Lower lobe of right lung (tissue), 2 donors: ENCODE measurements around the gene BRINP2. TPM values are rescaled to one million over a fixed set of nuclear protein-coding genes. Genes with fewer than 3 reads are reported as not detected.
"Not testable (repeated sequence)": the region's sequence is repeated elsewhere in the genome, so short reads cannot be mapped to it uniquely, and the experiment has no call there.

Experiments used
- ATAC-seq, 2 donors: fragments of 200-7000 bp; cut with Tn5 transposase; one replicate each; pipeline ENCODE4 v1.9.1; 2020 to 2022; ENCODE audit warnings: mild to moderate bottlenecking in 2 of 2, moderate library complexity in 2 of 2
- DNase-seq: peaks from one replicate; pipeline ENCODE4 v3.0.0-alpha.2; 2020
- H3K27ac ChIP-seq: fragments of 200-600 bp; one replicate; pipeline ENCODE4 v1.8.0; 2022
- H3K27me3 ChIP-seq: fragments of 200-600 bp; one replicate; pipeline ENCODE4 v1.8.0; 2022; ENCODE audit warnings: low read depth
- H3K36me3 ChIP-seq: fragments of 200-600 bp; one replicate; pipeline ENCODE4 v1.8.0; 2022; ENCODE audit warnings: mild to moderate bottlenecking
- H3K4me1 ChIP-seq: fragments of 200-600 bp; one replicate; pipeline ENCODE4 v1.8.0; 2022
- H3K4me3 ChIP-seq: fragments of 200-600 bp; one replicate; pipeline ENCODE4 v1.8.0; 2022; ENCODE audit warnings: mild to moderate bottlenecking
- H3K9me3 ChIP-seq: fragments of 200-600 bp; one replicate; pipeline ENCODE4 v1.8.0; 2022
- intact Hi-C: fragments of 100-400 bp; cut with DNase I; formaldehyde crosslinking; loops from one replicate; pipeline ENCODE4 v1.11.0; 2022
- total RNA-seq: library from RNA; stranded (reverse); fragmentation: NEBNext Ultra II Directional; extraction: Animal tissue kit (Norgen Biotek cat#: 25700); gene quantifications from one replicate; pipeline ENCODE4 v1.2.1, GENCODE V29; 2021
- TF ChIP-seq, protein P1 (sequence below): fragments of 200-600 bp; IDR thresholded peaks from one replicate; pipeline ENCODE4 v1.8.0; 2022; ENCODE audit warnings: antibody characterized with exemption, mild to moderate bottlenecking
- donor health status: DM: no; HTN: yes; CAD: no; lungs with severe emphysema.

Gene BRINP2
- total RNA-seq, 1 donor from 2014 or later: not detected

DNA sequence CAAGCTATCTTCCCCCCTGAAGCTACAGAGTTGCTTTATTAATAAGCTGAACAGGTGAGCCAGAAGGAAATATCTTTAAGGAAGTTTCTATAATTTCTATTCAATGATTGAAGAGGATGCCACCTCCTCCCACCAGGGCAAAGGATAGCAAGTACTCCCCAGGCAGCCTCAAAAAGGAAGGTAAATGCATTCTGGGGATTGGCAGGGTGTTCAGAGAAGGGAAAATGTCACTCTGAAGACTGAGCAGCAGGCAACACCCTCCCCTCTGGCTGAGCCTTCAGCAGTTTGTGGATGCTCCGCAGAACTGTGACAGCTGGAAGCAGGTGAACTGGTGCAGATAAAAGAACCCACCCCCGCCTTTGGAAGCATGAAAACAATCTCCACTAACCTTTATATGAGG is 140.8 kb downstream of the BRINP2 start:
- no peaks in the 10 kb centered on the region for H3K36me3 ChIP-seq
- DNase-seq: no peak
- no peak for ATAC-seq
- H3K27me3 ChIP-seq: no peaks in the 10 kb centered on the region
- no peak overlapping the region for H3K27ac ChIP-seq
- H3K4me3 ChIP-seq: no peak overlapping the region
- TF ChIP-seq, protein P1, sequence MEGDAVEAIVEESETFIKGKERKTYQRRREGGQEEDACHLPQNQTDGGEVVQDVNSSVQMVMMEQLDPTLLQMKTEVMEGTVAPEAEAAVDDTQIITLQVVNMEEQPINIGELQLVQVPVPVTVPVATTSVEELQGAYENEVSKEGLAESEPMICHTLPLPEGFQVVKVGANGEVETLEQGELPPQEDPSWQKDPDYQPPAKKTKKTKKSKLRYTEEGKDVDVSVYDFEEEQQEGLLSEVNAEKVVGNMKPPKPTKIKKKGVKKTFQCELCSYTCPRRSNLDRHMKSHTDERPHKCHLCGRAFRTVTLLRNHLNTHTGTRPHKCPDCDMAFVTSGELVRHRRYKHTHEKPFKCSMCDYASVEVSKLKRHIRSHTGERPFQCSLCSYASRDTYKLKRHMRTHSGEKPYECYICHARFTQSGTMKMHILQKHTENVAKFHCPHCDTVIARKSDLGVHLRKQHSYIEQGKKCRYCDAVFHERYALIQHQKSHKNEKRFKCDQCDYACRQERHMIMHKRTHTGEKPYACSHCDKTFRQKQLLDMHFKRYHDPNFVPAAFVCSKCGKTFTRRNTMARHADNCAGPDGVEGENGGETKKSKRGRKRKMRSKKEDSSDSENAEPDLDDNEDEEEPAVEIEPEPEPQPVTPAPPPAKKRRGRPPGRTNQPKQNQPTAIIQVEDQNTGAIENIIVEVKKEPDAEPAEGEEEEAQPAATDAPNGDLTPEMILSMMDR: no peak
- no peaks in the 10 kb centered on the region for H3K9me3 ChIP-seq
- H3K4me1 ChIP-seq: no peaks in the 10 kb centered on the region
- intact Hi-C loops: no loop called here

DNA sequence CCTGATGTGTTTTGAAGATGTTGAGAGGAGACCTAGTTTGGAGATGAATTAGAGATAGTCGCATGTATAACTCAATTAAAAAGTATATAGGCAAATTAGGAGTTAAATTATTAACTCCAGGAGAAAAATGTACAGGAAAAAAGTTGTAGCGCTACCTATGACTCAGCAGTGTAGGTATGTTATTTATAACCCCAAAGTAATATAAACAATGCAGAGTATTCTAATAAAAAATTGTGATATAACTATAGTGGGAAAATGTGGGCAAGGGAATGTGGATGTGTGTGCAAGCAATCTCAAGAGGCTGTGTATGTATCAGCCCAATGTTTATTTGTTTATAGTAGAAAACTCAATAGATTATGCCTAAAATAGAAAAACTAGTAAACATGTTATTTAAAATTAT is 144.5 kb downstream of the BRINP2 start:
- intact Hi-C loops: no loop called here
- TF ChIP-seq, protein P1: no peak

DNA sequence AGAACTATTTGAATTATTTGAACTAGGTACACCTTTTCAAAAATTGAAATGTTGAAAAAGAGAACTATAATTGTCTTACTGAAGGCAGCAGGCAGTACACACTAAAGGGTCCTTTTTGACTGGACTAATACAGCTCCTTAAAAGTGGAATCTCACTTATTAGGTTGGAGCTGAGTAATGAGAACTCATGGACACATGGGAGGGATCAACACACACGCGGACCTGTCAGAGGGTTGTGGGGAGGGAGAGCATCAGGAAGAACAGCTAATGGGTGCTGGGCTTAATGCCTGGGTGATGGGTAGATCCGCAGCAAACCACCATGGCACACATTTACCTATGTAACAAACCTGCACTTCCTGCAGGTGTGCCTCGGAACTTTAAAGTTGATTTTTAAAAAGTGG is 145.0 kb downstream of the BRINP2 start:
- H3K27ac ChIP-seq: no peak overlapping the region
- TF ChIP-seq, protein P1: no peak
- H3K36me3 ChIP-seq: no peaks in the 10 kb centered on the region
- no peaks in the 10 kb centered on the region for H3K4me1 ChIP-seq
- no peak overlapping the region for H3K4me3 ChIP-seq
- no peaks in the 10 kb centered on the region for H3K27me3 ChIP-seq
- ATAC-seq: no peak
- no peak for DNase-seq
- no peaks in the 10 kb centered on the region for H3K9me3 ChIP-seq
- intact Hi-C loops: no loop called here

More for the DNA sequence above, 144.5 kb downstream of the BRINP2 start:
- H3K9me3 ChIP-seq: no peaks in the 10 kb centered on the region
- no peaks in the 10 kb centered on the region for H3K27me3 ChIP-seq
- H3K36me3 ChIP-seq: no peaks in the 10 kb centered on the region
- no peaks in the 10 kb centered on the region for H3K4me1 ChIP-seq
- DNase-seq (no peak), ATAC-seq (no peak)
- H3K27ac ChIP-seq: no peak overlapping the region
- no peak overlapping the region for H3K4me3 ChIP-seq

DNA sequence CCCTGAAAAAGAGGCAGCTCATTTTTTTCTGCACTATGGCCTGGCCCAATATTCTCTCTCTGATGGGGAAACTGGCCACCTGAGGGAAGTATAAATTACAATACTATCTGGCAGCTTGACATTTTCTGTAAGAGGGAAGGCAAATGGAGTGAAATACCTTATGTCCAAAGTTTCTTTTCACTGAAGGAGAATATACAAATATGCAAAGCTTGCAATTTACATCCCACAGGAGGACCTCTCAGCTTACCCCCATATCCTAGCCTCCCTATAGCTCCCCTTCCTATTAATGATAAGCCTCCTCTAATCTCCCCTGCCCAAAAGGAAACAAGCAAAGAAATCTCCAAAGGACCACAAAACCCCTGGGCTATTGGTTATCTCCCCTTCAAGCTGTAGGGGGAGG is 150.7 kb downstream of the BRINP2 start:
- H3K4me1 ChIP-seq, H3K4me3 ChIP-seq, DNase-seq, H3K27ac ChIP-seq, ATAC-seq, intact Hi-C loops, H3K9me3 ChIP-seq, H3K27me3 ChIP-seq, H3K36me3 ChIP-seq: not testable (repeated sequence)

DNA sequence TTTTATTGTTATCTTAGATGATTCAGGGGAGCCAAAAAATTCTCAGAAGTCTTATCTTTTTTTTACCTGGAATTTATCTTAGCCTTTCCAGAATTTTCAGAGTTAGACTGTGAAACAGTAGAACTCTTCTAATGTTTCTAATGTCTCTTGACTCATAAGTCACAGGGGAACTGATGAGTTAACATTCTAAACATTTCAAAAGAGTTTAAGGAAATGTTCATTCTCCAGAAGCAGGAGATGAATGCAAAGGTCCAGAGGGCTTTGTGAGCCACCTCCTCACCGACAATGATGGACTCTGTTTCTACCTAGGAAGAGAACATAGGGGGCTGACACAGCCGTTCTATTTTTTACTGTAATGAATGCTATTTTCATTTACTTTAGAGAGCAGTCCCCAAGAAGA is 157.5 kb downstream of the BRINP2 start:
- Histone ChIP-seq H3K4me1 (no peaks in the 10 kb centered on the region), H3K27me3 (no peaks in the 10 kb centered on the region), H3K9me3 (no peaks in the 10 kb centered on the region), H3K36me3 (no peaks in the 10 kb centered on the region), H3K27ac (no peak overlapping the region), H3K4me3 (no peak overlapping the region)
- ATAC-seq (no peak), DNase-seq (no peak)
- TF ChIP-seq, protein P1: no peak
- intact Hi-C loops: no loop called here

DNA sequence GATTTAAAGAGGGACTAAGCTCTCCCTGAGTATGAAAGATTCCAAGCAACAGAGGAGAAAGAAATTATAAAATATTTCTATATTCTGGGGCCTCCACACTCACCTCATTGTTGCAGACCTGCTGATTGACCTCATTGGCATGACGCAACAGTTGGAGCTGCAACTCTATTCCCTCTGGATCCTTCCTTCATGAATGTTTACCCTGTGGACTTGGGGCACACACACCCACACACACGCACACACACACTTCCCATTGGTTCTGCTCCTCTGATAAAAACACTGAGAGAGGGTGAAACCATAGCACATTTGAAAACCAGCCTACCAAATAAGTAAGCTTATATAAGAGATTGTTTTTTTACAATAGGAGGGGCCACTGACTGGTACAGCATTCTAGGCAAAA is 159.1 kb downstream of the BRINP2 start:
- TF ChIP-seq, protein P1: no peak
- Histone ChIP-seq H3K4me3 (no peak overlapping the region), H3K9me3 (no peaks in the 10 kb centered on the region), H3K36me3 (no peaks in the 10 kb centered on the region), H3K4me1 (no peaks in the 10 kb centered on the region), H3K27me3 (no peaks in the 10 kb centered on the region), H3K27ac (no peak overlapping the region)
- intact Hi-C loops: no loop called here
- DNase-seq: no peak
- ATAC-seq: no peak

Other genes with a start within 250 kb of the BRINP2 start
- 0.41 TPM for gene ASTN1, start 6.2 kb upstream of the BRINP2 start, total RNA-seq